OCI-LY1 (cell line): ENCODE measurements around the gene IGF2R.
"Not testable (repeated sequence)": the region's sequence is repeated elsewhere in the genome, so short reads cannot be mapped to it uniquely, and the experiment has no call there.

ENCODE experiments used
- H2AFZ ChIP-seq: fragments of 200-600 bp; sonication (generic), shearing (Covaris generic); 2 replicates; pipeline ENCODE4 v1.6.0; 2014; ENCODE audit warnings: antibody characterized with exemption, mild to moderate bottlenecking, low read length
- H3F3A ChIP-seq: fragments of 200-600 bp; sonication (generic), shearing (Covaris generic); 2 replicates; pipeline ENCODE4 v1.6.0; 2014; ENCODE audit warnings: mild to moderate bottlenecking, antibody characterized with exemption, low read length, moderate library complexity; ENCODE audit not compliant: insufficient read depth
- H3K27ac ChIP-seq: fragments of 200-600 bp; sonication (generic); 2 replicates; pipeline ENCODE4 v1.5.1; 2014; ENCODE audit warnings: low read length, mixed run types, mild to moderate bottlenecking, low read depth; ENCODE audit not compliant: poor library complexity, severe bottlenecking
- H3K27me3 ChIP-seq: fragments of 200-600 bp; sonication (generic); 2 replicates; pipeline ENCODE4 v1.6.0; 2014; ENCODE audit warnings: antibody characterized with exemption, mild to moderate bottlenecking, low read length, moderate library complexity; ENCODE audit not compliant: insufficient read depth
- H3K36me3 ChIP-seq: fragments of 200-600 bp; sonication (generic); 2 replicates; pipeline ENCODE4 v1.6.1; 2014; ENCODE audit warnings: mild to moderate bottlenecking, antibody characterized with exemption, low read length, moderate library complexity, mixed read lengths; ENCODE audit not compliant: insufficient read depth
- H3K4me1 ChIP-seq: fragments of 200-600 bp; sonication (generic); 2 replicates; pipeline ENCODE4 v1.5.1; 2014; ENCODE audit warnings: mild to moderate bottlenecking, low read length, moderate library complexity; ENCODE audit not compliant: insufficient read depth, severe bottlenecking
- H3K4me2 ChIP-seq: fragments of 200-600 bp; sonication (generic), shearing (Covaris generic); 2 replicates; pipeline ENCODE4 v1.6.1; 2014; ENCODE audit warnings: low read length
- H3K4me3 ChIP-seq: fragments of 200-600 bp; sonication (generic); 2 replicates; pipeline ENCODE4 v1.5.1; 2014; ENCODE audit warnings: low read length, low read depth, mild to moderate bottlenecking, mixed read lengths; ENCODE audit not compliant: poor library complexity, severe bottlenecking
- H3K79me2 ChIP-seq: fragments of 200-600 bp; shearing (Covaris generic); 2 replicates; pipeline ENCODE4 v1.6.1; 2016; ENCODE audit warnings: mixed run types, low read length, mixed read lengths; ENCODE audit not compliant: insufficient read depth
- H3K9ac ChIP-seq: fragments of 200-600 bp; sonication (generic), shearing (Covaris generic); 2 replicates; pipeline ENCODE4 v1.6.1; 2014; ENCODE audit warnings: mild to moderate bottlenecking, low read length, mixed read lengths
- H3K9me2 ChIP-seq: fragments of 200-600 bp; sonication (generic), shearing (Covaris generic); 2 replicates; pipeline ENCODE4 v1.6.1; 2014; ENCODE audit warnings: low read depth, mild to moderate bottlenecking, low read length, mixed read lengths
- H3K9me3 ChIP-seq: fragments of 200-600 bp; shearing (Covaris generic); 2 replicates; pipeline ENCODE4 v1.6.1; 2014; ENCODE audit warnings: low read length, mixed read lengths
- H4K20me1 ChIP-seq: fragments of 200-600 bp; sonication (generic), shearing (Covaris generic); 2 replicates; pipeline ENCODE4 v1.6.0; 2016; ENCODE audit warnings: mild to moderate bottlenecking, low read length; ENCODE audit not compliant: insufficient read depth
- EZH2 ChIP-seq: fragments of 200-600 bp; sonication (generic), shearing (Covaris generic); IDR thresholded peaks from 2 replicates; pipeline ENCODE4 v1.8.0; 2017; ENCODE audit warnings: borderline replicate concordance, mixed run types, mild to moderate bottlenecking, antibody characterized with exemption, low read length, moderate library complexity, mixed read lengths
- TF ChIP-seq, protein P1 (sequence below): fragments of 200-600 bp; sonication (generic), shearing (Covaris generic); IDR thresholded peaks from 2 replicates; pipeline ENCODE4 v1.5.1; 2017; ENCODE audit warnings: mild to moderate bottlenecking, antibody characterized with exemption, low read length, moderate library complexity, mixed read lengths

IGF2R gene

DNA sequence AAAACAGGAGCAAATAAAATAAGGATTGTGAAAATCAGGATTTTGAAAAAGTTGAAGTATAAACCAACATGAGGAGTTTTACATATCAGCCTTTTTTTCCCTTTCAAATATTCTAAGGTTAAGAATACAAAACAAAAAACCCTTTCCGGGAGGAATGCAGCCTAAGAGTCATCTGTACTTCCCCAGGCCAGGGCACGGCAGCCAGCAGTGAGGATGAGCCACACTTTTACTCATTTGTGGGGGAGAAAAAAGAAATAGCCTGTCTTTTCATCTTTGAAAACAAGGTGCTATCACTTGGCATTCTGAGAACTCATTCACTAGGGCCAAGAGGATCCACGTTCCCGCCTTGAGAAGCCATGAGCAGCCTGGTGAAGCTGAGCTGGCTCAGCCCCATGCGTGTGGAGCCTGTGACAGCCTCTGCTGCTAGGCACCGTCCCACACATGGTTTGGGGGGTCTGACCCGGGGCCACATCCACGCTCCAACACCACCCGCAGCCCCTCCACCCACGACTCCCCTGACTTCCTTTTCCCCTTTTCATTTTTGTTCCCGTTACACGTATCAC, 164.0 kb downstream of the IGF2R start:
- TF ChIP-seq, protein P1, sequence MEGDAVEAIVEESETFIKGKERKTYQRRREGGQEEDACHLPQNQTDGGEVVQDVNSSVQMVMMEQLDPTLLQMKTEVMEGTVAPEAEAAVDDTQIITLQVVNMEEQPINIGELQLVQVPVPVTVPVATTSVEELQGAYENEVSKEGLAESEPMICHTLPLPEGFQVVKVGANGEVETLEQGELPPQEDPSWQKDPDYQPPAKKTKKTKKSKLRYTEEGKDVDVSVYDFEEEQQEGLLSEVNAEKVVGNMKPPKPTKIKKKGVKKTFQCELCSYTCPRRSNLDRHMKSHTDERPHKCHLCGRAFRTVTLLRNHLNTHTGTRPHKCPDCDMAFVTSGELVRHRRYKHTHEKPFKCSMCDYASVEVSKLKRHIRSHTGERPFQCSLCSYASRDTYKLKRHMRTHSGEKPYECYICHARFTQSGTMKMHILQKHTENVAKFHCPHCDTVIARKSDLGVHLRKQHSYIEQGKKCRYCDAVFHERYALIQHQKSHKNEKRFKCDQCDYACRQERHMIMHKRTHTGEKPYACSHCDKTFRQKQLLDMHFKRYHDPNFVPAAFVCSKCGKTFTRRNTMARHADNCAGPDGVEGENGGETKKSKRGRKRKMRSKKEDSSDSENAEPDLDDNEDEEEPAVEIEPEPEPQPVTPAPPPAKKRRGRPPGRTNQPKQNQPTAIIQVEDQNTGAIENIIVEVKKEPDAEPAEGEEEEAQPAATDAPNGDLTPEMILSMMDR, result no peak
- no peak for TF ChIP-seq EZH2
- H3K4me1 ChIP-seq, result no peaks in the 10 kb centered on the region
- no peaks in the 10 kb centered on the region; the same call in 1 of the 2 replicates for H3K27me3 ChIP-seq
- H3K9ac ChIP-seq, result no peak overlapping the region
- H3K36me3 ChIP-seq, result no peaks in the 10 kb centered on the region
- no peaks in the 10 kb centered on the region for H3K79me2 ChIP-seq
- no peaks in the 10 kb centered on the region for H4K20me1 ChIP-seq
- H3K4me3 ChIP-seq, result no peak overlapping the region
- no peak overlapping the region for H3K4me2 ChIP-seq
- H3K27ac ChIP-seq, result no peak overlapping the region
- no peak overlapping the region for H2AFZ ChIP-seq
- H3K9me3 ChIP-seq, result no peaks in the 10 kb centered on the region
- H3F3A ChIP-seq, result no peaks in the 10 kb centered on the region
- H3K9me2 ChIP-seq, result no peaks in the 10 kb centered on the region

DNA sequence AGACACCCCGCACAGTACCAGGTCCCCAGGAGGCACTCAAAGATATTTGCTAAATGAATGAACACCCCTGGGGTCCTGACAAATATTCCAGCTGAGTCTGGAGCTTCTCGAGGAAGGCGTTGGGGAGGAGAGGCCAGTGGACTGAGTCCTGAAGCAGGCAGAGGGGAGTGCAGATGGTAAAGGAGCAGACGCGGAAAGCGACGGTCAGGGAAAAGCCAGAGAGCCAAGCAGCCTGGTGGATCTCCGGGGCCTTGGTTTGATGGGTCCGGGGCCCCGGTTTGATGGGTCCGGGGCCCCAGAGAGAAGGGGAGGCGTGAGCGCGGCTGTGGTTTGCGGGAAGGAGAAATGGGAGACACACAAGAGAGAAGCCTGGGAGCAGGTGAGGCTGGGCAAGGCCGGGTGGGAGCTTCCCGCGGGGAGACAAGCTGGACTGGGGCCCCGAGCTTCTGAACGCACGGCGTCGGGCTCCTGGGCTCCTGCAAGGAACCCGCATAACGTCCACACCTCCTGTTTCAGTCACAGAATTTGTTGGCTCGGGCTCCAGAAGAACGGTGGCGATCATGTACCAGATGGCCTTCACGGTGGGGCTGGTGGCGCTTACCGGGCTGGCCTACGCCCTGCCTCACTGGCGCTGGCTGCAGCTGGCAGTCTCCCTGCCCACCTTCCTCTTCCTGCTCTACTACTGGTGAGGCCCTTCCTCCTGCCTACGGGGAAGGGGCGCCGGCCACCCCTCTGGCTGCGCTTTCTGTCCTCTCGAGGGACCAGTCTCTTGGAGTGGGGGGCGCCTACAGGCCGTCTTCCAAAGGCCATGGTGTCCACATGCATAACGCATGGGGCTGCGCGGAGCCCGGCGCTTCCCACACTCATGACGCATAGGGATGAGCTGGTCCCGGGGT, 164.8 kb downstream of the IGF2R start:
- no peak overlapping the region for H3K4me3 ChIP-seq
- H3K9me2 ChIP-seq, result no peaks in the 10 kb centered on the region
- H3K27ac ChIP-seq, result no peak overlapping the region
- no peaks in the 10 kb centered on the region for H3K9me3 ChIP-seq
- no peaks in the 10 kb centered on the region for H3K79me2 ChIP-seq
- H2AFZ ChIP-seq, result no peak overlapping the region
- H3K4me2 ChIP-seq, result no peak overlapping the region
- H3F3A ChIP-seq, result no peaks in the 10 kb centered on the region
- TF ChIP-seq EZH2, result no peak
- TF ChIP-seq, protein P1, result no peak
- H3K27me3 ChIP-seq, result no peaks in the 10 kb centered on the region; the same call in 1 of the 2 replicates
- no peak overlapping the region for H3K9ac ChIP-seq
- H4K20me1 ChIP-seq, result no peaks in the 10 kb centered on the region
- no peaks in the 10 kb centered on the region for H3K4me1 ChIP-seq
- H3K36me3 ChIP-seq, result no peaks in the 10 kb centered on the region

DNA sequence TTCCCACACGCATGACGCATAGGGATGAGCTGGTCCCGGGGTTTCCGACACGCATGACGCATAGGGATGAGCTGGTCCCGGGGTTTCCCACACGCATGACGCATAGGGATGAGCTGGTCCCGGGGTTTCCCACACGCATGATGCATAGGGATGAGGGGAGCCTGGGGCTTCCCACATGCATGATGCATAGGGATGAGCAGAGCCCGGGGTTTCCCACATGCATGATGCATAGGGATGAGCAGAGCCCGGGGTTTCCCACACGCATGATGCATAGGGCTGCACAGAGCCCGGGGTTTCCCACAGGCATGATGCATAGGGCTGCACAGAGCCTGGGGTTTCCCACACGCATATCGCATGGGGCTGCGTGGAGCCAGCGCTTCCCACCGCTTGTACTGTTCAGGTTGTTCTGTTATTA, 165.5 kb downstream of the IGF2R start:
- H4K20me1 ChIP-seq, H3K36me3 ChIP-seq, H3K27ac ChIP-seq, H3K9me2 ChIP-seq, H3K4me1 ChIP-seq, H3K27me3 ChIP-seq, H2AFZ ChIP-seq, H3K79me2 ChIP-seq, H3K4me2 ChIP-seq, H3K9me3 ChIP-seq, H3F3A ChIP-seq, H3K4me3 ChIP-seq, H3K9ac ChIP-seq: not testable (repeated sequence)
